Fibroblast of skin of right biceps (primary cell): ENCODE data around the gene FUT4.
"Not testable (repeated sequence)": the region's sequence is repeated elsewhere in the genome, so short reads cannot be mapped to it uniquely, and the experiment has no call there.

ENCODE experiments used
- DNase-seq: peaks from one replicate; pipeline ENCODE4 v3.0.0-alpha.2; 2013

Gene FUT4, protein sequence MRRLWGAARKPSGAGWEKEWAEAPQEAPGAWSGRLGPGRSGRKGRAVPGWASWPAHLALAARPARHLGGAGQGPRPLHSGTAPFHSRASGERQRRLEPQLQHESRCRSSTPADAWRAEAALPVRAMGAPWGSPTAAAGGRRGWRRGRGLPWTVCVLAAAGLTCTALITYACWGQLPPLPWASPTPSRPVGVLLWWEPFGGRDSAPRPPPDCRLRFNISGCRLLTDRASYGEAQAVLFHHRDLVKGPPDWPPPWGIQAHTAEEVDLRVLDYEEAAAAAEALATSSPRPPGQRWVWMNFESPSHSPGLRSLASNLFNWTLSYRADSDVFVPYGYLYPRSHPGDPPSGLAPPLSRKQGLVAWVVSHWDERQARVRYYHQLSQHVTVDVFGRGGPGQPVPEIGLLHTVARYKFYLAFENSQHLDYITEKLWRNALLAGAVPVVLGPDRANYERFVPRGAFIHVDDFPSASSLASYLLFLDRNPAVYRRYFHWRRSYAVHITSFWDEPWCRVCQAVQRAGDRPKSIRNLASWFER

DNA sequence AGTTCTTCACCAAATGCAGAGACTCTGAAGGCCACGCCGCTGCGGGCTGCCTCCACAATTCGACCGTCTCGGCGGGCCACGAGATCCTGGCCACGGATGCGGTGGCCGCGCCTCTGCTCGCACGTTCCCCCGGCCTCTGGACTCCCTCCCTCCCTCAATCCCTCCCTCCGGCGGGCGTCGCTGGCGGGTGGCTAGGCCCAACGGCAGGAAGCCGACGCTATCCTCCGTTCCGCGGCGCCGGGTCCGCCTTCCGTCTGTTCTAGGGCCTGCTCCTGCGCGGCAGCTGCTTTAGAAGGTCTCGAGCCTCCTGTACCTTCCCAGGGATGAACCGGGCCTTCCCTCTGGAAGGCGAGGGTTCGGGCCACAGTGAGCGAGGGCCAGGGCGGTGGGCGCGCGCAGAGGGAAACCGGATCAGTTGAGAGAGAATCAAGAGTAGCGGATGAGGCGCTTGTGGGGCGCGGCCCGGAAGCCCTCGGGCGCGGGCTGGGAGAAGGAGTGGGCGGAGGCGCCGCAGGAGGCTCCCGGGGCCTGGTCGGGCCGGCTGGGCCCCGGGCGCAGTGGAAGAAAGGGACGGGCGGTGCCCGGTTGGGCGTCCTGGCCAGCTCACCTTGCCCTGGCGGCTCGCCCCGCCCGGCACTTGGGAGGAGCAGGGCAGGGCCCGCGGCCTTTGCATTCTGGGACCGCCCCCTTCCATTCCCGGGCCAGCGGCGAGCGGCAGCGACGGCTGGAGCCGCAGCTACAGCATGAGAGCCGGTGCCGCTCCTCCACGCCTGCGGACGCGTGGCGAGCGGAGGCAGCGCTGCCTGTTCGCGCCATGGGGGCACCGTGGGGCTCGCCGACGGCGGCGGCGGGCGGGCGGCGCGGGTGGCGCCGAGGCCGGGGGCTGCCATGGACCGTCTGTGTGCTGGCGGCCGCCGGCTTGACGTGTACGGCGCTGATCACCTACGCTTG is at the start of gene FUT4:
Gene FUT4 (plus strand): TSS at position 227 of the 951 bp plus-strand sequence. CDS start 213 bp downstream, at position 440.
- DNase-seq = peak; percentile 88

DNA sequence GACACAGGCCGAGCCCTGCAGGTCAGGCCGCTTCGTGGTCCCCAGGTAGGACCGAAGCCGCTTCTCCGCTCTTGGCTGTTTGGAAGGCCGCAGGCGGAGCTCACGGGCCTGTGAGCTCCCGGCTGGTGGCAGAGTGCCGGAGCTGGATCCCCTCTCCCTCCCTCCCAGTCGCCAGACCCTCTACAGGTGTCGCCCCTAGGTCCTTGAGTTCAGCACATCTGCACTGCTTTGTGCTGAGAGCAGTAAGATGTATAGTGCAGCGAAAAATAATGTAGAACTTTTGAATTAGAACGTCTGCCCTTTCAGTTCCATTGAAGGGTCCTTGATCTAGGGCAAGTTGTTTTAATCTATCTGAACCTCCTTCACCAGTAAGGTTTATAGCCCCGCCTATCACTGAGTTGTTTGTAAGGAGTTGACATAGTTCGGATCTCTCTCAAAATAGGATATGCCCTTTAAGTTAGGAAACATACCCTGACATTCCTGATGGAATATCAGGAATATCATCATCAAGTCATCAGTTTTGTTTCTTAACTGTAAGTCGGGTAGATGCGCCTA is 49.5 kb upstream of the FUT4 start:
- no peak for DNase-seq

DNA sequence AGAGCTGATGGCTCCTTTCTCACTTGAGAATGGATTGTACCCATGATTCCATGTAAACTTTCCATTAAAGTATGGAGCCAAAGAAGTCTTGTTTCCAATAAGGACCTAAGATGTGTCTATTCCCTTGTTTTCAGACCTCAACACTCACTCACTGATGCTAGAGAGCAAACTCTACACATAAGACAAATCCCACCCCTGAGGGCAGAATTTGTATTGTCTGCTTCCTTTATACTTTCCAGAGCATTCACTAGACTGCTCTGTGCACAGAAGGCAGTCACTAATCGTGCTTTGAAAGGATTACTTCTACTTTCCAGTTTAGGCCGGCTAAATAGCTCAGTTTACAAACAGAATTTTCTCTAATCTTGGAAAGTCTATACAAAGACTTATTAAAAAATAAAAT is 43.5 kb upstream of the FUT4 start:
- DNase-seq = no peak

DNA sequence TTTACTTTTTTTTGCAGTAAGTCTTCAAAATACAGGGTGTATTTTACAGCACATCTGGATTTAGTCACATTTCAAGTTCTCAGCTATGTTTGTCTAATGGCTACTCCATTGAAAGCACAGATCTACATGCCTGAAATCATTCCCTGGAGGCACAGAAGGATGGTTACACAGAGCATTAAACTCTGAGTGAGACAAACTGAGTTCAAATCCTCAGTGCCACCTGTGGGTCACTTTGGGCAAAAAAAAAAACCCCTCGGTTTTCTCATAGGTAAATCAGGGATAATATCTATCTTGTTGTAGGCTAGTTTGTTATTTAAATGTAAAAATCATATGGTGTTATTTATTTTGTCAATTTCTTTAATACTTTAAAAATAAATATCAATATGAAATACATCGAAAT is 42.2 kb upstream of the FUT4 start:
- DNase-seq = no peak

DNA sequence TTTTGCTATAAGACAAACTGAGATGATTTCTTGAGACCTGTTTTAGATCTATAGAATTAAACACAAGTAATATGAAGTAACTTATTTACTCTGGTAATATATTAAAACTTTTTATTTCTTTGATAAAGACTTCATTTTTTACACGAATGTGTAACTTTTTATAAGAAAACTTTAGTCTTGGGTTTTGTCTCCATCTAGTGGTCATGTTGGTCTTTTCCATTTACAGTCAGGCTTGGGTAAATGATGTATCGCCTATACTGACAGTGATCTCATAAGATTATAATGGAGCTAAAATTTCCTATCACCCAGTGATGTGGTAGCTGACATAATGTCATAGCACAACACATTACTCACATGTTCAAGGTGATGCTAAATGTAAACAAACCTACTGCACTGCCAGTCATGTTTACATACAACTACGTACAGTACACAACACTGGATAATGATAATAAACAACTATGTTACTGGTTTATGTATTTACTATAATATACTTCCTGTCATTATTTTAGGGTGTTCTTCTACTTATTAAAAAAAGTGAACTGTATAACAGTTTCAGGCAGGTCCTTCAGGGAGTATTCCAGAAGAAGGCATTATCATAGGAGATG is 38.9 kb upstream of the FUT4 start:
- peak; percentile 62 for DNase-seq

DNA sequence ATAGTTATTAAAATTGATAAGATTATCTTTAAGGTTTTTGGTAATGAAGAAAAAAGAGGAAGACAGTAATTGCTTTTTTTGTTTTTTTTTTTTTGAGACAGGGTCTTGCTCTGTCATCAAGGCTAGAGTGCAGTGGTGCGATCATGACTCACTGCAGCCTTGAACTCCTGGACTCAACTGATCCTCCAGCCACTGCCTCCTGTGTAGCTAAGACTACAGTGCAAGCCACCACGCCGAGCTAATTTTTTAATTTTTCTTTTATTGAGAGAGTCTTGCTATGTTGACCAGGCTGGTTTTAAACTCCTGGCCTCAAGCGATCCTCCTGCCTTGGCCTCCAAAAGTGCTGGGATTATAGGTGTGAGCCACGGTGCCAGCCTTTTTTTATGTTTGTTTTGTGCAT is 37.2 kb upstream of the FUT4 start:
- DNase-seq = not testable (repeated sequence)

DNA sequence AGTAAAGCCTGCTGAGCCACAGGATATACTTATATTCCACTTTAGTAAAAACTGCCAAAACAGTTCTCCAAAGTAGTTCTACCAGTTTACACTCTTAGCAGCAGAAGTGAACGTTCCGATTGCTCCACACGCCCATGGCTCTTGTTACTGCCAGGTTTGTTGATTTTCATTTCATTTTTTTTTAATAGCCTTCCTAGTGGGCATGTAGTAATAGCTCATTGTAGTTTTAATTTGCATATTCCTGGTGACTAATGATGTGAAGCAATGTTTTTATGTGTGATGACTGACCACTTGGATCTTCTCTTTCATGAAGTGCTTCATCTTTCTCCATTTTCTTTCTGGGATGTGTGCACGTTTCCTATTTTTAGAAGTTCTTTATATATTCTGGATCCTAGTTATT is 36.2 kb upstream of the FUT4 start:
- DNase-seq = no peak

DNA sequence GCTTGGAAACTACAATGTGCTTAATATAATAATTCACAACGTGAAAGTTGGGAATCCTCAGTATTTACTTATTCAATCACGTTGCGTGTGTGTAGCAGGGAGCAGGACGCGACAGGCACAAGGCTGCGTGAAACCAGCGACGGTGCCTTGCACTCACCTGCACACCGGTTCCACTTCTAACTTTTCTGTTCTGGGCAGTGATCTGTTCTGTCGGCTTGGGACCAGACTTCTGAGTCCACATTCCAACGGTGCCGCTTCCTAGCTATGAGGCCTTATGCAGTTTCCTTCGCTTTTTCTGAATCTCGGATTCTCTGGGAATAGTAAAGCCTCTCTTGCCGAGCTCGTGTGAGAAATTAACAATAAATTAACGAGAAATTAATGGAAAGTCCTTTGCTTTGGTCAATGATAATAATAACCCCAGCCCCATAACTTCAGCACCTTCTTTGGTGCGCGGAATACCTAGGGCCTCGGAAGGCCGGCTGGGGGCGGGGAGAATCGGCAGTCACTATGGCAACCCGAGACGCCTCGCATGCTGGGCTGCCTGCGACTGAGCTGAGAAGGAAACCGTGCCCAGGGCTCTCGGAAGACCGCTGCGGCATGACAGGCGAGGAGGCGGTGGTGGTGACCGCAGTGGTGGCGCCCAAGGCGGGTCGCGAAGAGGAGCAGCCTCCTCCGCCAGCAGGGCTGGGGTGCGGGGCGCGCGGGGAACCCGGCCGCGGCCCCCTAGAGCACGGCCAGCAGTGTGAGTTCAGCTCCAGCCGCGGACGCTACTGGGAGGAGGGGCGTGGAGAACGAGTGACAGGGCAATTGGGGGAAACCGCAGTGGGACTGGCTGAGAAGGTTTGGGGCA is 31.6 kb upstream of the FUT4 start, which contains the start of gene C11orf97:
Gene C11orf97 (plus strand): TSS at position 530 of the 850 bp plus-strand sequence. CDS start 68 bp downstream, at position 598.
- DNase-seq = peak; percentile 51

DNA sequence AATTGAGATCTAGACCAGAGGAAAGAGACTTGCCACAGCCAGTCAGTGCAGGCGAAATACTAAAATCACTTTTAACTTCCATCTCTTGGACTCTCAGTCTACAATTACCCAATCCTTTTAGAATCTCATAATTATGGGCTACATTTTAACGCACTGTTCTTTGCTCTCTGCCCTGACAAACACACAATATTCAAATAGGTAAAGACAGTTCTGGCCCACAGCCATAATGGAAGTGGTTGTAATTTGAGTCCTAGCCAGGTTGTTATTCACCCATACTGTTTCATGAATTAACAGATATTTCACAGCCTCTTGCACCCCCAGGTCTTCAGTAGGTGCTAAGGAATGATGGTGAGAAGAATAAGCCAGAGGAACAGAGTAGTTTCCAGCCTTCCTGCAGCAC is 30.6 kb upstream of the FUT4 start:
- no peak for DNase-seq

DNA sequence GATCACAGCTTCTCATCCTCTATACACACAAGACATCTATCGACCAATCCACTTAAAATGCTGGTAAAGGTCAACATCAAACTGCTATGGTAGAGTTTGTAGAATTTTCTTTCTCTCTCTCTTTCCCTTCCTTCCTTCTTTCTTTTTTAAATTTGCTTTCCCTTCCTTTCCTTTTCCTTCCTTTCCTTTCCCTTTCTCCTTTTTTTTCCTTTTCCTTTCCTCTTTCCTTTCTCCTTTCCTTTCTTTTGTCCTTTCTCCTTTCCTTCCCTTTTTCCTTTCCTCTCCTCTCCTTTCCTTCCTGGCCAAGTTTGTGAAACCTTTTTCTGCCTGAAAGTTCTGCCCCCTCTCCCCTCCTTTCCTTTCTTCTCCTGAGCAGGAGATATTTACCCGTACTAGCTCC is 28.3 kb upstream of the FUT4 start:
- DNase-seq = no peak

DNA sequence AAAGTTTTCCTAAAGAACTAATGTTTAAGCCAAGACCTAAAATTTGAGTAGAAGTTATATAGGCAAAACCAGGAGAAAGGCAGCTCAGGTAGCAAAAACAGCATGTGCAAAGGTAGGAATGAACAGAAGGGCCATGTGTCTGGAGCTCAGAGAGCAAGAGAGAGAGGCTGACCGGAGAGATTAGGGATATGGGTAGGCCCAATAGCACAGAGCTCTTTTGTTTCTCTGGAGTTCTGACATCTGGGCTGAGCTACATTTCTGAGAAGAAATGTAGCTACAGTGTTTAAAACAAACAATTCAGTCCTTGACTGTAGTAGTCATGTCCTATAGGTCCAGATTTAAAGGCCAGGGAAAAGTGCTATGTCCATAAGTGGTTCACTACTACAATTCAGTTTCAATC is 27.0 kb upstream of the FUT4 start:
- DNase-seq = no peak

DNA sequence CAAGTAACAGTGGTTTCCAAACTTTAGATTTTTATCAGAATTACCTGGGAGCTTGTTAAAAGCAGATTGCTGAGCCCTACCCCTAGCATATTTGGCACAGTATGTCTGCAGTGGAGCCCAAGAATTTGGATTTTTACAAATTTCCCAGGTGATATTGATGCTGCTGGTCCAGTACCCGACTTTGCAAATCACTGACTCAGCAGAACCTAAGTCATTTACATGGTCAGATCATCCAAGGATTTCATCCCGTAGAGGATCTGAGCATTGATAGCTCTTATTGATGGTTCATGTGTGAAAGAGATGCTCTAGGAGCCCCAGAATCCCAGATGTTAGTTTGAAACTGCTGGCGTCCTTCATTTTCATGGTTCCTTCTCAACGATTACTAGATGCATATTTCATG is 25.4 kb upstream of the FUT4 start:
- no peak for DNase-seq

DNA sequence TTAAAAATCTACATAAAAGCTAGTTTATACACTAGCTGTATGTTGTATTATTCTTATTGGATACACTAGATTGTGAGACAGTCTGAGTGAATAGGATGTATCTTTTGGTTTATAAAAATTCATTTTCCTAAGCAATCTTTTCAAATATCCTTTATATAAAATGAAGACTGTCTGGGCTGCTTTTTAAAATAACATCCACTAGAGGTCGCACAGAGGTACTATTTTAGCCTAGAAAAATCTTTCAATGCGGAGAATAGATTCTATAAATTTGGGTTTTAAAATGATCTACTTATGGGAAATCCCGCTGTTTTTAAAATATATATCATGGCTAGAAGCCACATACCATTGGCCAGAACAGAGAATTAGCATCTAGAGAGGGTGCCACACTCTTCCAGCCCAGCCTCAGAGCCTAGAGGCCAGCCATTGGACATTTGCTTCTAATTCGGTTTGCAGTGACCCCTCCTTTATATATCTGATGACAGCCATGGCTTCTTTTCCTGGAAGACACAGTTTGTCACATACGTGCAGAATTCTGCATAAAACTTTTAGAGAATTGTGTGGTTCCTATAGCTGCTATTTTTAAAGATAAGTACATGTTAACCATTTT is 24.1 kb upstream of the FUT4 start:
- DNase-seq = peak; percentile 30

DNA sequence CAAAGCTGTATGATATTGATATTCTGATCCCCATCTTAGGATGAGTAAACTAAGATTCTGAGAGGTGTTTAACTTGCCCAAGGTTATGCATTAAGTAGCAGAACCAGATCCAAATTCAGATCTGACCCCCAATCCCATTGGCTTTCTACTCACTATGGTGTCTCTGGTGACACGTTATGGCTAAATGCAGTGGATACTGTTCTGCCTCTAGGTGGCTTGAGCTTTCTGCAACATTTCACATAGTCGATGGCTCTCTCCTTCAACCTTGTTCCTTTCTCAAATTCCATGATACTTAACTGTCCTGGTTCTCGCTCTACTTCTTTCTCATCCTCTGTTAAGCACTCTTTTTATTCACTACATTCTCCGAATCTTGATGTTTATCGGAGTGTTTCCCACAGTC is 22.0 kb upstream of the FUT4 start:
- no peak for DNase-seq

DNA sequence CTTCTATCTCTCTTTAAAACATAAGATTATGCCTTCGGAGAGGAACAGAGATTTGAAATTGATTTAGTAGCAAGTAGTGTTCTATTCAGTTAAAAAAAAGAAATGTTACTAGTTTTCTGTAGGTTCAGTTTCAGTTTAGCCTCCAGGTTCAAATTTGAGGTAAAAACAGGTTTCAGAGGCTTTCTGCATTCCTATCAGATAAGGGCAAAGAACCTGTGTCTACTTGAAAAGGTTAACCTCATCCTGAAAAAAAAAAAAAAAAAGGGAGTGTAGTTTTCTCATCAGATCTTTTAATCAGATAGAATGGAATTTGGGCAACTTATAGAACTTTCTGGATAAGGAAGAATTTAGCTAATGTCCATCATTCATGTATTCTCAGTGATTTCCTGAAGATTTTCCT is 19.4 kb upstream of the FUT4 start:
- DNase-seq = no peak

DNA sequence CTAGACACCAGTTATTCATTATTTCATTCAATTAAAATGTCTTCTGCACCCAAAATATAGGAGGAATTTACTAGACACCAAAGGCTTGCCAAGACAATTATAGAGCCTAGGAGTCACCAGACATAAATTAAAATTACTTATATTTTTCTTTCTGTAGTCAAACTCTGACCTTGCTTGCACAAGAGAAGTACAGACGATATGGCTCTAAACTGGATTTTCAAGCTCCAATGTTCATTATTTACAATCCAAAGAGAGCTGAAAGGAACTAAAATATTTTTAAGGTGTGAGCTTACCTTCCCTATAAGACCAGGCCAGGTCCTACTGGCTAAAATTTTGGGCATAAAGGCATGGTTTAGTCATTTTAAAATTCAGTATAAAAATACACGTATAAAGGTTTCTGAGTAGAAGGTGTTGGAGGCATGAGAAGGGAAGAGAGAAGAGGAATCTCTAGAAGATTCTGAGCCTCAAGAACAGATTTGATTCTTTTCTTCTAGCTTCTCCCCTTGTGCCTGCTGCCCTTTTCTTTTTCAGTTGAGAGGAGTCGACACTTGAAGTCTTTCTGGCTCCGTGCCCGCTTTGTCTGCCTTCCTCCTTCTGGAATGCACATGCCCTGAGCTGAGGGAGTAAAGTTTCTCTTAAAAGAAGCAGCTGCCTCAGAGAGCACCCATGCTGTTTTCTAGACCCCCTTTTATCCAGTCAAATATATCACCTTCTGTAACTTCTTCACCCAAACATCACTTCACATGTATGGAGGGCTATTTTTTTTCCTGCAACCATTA is 18.0 kb upstream of the FUT4 start:
- DNase-seq = peak; percentile 86

DNA sequence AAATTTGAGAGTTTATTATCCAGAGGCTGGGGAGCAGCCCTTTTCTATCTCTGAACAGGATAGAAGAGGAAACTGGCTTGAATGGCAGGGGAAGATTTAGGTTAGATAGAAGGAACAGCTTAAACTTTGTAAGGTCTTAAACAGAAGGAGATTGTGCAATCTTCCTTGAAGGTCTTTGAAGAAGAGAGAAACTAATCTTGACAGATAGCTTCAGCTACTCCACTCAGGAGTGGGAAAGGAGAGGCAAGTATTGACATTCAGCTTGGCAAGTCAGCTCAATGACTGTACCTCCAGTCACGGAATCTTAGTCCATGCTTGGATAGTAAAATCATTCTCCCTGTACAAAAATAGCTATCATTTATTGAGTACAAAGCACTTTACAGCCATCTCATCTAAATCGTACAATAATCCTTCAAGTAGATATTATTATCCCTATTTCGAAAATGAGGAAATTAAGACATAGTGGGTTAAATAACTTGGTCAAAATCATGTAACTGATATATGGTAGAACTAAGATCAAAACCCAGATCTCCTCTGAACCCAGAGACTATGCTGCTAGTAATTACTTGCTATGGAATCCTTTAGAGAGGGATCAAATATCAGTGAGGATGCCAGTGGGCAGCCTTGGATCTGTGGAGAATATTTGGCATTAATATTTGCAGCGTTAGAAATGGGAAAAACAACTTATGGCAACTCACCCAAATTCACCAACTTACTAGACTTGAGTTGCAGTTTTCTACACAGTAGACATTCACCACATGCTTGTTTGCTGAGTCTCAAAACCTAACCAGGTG is 16.9 kb upstream of the FUT4 start:
- no peak for DNase-seq

DNA sequence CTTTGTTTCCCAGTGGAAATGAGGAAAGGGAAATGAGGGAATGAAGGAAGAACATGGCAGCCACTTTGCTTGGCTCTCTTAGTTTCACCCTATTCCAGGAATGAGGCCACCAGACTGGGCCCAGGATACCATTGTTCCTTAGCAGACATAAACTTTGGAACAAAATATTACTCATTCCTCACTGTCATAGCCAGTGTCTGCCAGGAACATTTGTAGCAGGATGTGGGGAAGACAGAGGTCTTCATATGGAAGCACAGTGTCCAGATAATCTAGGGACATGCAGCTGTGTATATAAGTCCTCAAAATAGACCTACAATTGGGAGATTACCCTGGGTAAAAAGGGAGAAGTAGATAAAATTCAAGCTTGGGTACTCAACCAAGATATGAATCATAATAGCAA is 15.2 kb upstream of the FUT4 start:
- no peak for DNase-seq

DNA sequence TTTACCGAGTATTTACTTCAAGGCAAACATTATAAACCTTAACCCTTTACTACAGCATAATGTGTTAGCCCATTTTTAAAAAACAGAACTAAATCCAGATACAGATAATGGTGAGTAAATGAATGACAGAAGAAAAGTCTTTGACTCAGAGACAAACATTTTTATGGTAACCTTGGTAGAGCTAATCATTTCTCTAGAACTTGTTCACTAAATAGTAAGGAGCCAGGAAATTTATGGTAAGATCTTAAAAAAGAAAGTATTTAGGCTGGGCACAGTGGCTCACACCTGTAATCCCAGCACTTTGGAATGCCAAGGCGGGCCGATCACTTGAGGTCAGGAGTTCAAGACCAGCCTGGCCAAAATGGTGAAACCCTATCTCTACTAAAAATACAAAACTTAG is 11.5 kb upstream of the FUT4 start:
- no peak for DNase-seq

DNA sequence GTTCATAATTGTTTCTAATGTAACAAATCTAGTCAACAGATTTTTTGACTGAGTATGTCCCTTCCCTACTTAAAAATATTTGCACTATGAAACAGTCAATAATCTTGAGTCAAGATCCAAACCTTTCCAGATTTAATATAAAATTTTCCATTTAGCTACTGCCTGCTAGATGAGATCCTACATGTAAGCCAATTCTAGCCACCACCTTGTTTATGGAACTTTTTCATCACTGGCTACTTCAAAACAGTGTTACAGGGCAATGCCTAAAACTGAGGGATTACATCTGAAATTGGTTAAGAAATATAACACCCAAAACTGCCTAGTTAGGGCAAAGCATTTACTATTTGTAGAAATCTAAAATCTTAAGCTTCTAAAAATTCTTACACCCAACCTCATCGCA is 10.5 kb upstream of the FUT4 start:
- DNase-seq = no peak
